HUDEP-2 (cell line): ENCODE results near the gene CKAP5.
"Not testable (repeated sequence)": the region's sequence is repeated elsewhere in the genome, so short reads cannot be mapped to it uniquely, and the experiment has no call there.

ENCODE experiments used
- DNase-seq, 76 experiments: peaks; one replicate each; lab custom pipeline; 2025; ENCODE audit not compliant: unreplicated experiment in 76 of 76; lab: John Stamatoyannopoulos, UW

The CKAP5 gene

GRCh38 chr11:46799725-46800124 is 46.4 kb downstream of the CKAP5 start:
- not testable (repeated sequence) for DNase-seq

- DNase-seq, result no peak
Measured at GRCh38 chr11:46778416-46778815, 67.7 kb downstream of the CKAP5 start.

GRCh38 chr11:46776878-46777277 is 69.2 kb downstream of the CKAP5 start:
- DNase-seq, result no peak

- no peak for DNase-seq
Measured at GRCh38 chr11:46769636-46770221, 76.4 kb downstream of the CKAP5 start.

GRCh38 chr11:46766656-46767055 is 79.4 kb downstream of the CKAP5 start:
- DNase-seq, result no peak

- DNase-seq, result no peak
Measured at GRCh38 chr11:46762248-46762647, 83.8 kb downstream of the CKAP5 start.

GRCh38 chr11:46761807-46762206 is 84.3 kb downstream of the CKAP5 start:
- DNase-seq, result no peak

- no peak for DNase-seq
Measured at GRCh38 chr11:46760429-46761128, 85.5 kb downstream of the CKAP5 start.

- DNase-seq, result no peak
Measured at GRCh38 chr11:46759196-46759595, 86.9 kb downstream of the CKAP5 start.

GRCh38 chr11:46755962-46756361 is 90.1 kb downstream of the CKAP5 start:
- no peak for DNase-seq

GRCh38 chr11:46747150-46747549 is 98.9 kb downstream of the CKAP5 start:
- DNase-seq, result no peak

GRCh38 chr11:46745995-46746394 is 100.1 kb downstream of the CKAP5 start:
- DNase-seq, result no peak

GRCh38 chr11:46745328-46745727 is 100.8 kb downstream of the CKAP5 start:
- no peak for DNase-seq

GRCh38 chr11:46743693-46744339 is 102.3 kb downstream of the CKAP5 start:
- no peak for DNase-seq

GRCh38 chr11:46743043-46743442 is 103.0 kb downstream of the CKAP5 start:
- DNase-seq, result no peak

GRCh38 chr11:46741600-46742484 is 104.2 kb downstream of the CKAP5 start:
- no peak for DNase-seq

GRCh38 chr11:46738887-46739286 is 107.2 kb downstream of the CKAP5 start:
- DNase-seq, result peak in 1 of 76 experiments; percentile 8

- no peak for DNase-seq
Measured at GRCh38 chr11:46737699-46738098, 108.4 kb downstream of the CKAP5 start.

GRCh38 chr11:46736615-46737014 is 109.5 kb downstream of the CKAP5 start:
- DNase-seq, result no peak

GRCh38 chr11:46736146-46736545 is 109.9 kb downstream of the CKAP5 start:
- DNase-seq, result no peak

- no peak for DNase-seq
Measured at GRCh38 chr11:46733234-46733633, 112.8 kb downstream of the CKAP5 start.
